HepG2 (cell line): Measurements from ENCODE around the gene DAB2IP. TPM values are rescaled to one million over a fixed set of nuclear protein-coding genes. Genes with fewer than 3 reads are reported as not detected.

Experiments used
- ARID5B ChIP-seq: IDR thresholded peaks from 2 replicates; pipeline ENCODE4 v1.4.0; 2020; ENCODE audit warnings: mild to moderate bottlenecking, missing genetic modification reagents
- DNMT3B ChIP-seq: conservative IDR thresholded peaks from 2 replicates; pipeline ENCODE4 v1.6.1; 2016; ENCODE audit warnings: missing biosample characterization, control low read depth
- GMEB2 ChIP-seq: IDR thresholded peaks from 2 replicates; pipeline ENCODE4 v1.6.1; 2016; ENCODE audit warnings: missing biosample characterization, missing genetic modification reagents, low read depth
- NFE2 ChIP-seq: sonication (generic); formaldehyde crosslinking; IDR thresholded peaks from 2 replicates; pipeline ENCODE4 v1.4.0; 2020; ENCODE audit warnings: missing genetic modification reagents
- REST ChIP-seq, 2 experiments: IDR thresholded peaks; 2 replicates each; pipeline ENCODE4 v1.6.1; 2011 to 2012; ENCODE audit warnings: low read length in 2 of 2, borderline replicate concordance in 1 of 2, low read depth in 1 of 2, mild to moderate bottlenecking in 1 of 2, moderate library complexity in 1 of 2
- SALL2 ChIP-seq: sonication (generic); formaldehyde crosslinking; IDR thresholded peaks from 2 replicates; pipeline ENCODE4 v1.8.1; 2023; ENCODE audit warnings: mild to moderate bottlenecking, missing genetic modification reagents, inconsistent platforms
- SMYD3 ChIP-seq: sonication (generic); formaldehyde crosslinking; IDR thresholded peaks from 2 replicates; pipeline ENCODE4 v1.8.1; 2023; ENCODE audit warnings: mild to moderate bottlenecking, missing genetic modification reagents
- SOX5 ChIP-seq: IDR thresholded peaks from 2 replicates; pipeline ENCODE4 v1.6.1; 2016; ENCODE audit warnings: borderline replicate concordance
- TEF ChIP-seq: sonication (generic); formaldehyde crosslinking; IDR thresholded peaks from 2 replicates; pipeline ENCODE4 v1.5.0; 2020; ENCODE audit warnings: missing genetic modification reagents
- THRA ChIP-seq: sonication (generic); formaldehyde crosslinking; IDR thresholded peaks from 2 replicates; pipeline ENCODE4 v1.4.0; 2020; ENCODE audit warnings: missing genetic modification reagents, borderline replicate concordance
- TRIM22 ChIP-seq: fragments of 450-650 bp; IDR thresholded peaks from 2 replicates; pipeline ENCODE4 v1.6.1; 2017
- ZFP82 ChIP-seq: sonication (generic); formaldehyde crosslinking; IDR thresholded peaks from 2 replicates; pipeline ENCODE4 v1.5.1; 2020; ENCODE audit warnings: mild to moderate bottlenecking, missing genetic modification reagents, borderline replicate concordance
- ZNF225 ChIP-seq: sonication (generic); formaldehyde crosslinking; IDR thresholded peaks from 2 replicates; pipeline ENCODE4 v1.4.0; 2020; ENCODE audit warnings: mild to moderate bottlenecking, missing genetic modification reagents
- polyA plus RNA-seq, 8 experiments: library from polyadenylated mRNA; depleted of rRNA in 3 of 8; stranded (reverse) in 7 of 8; unstranded in 1 of 8; fragments of >200 nt; fragmentation: Illumina TruSeq in 4 of 8; extraction: Trizol in 4 of 8; gene quantifications; 2 replicates each; pipeline versions ENCODE4 v1.2.1 to v1.2.3, GENCODE V29; 2011 to 2016; ENCODE audit warnings: low read depth in 4 of 8, missing spikeins in 1 of 8, mixed read lengths in 1 of 8; ENCODE audit not compliant: insufficient read depth in 1 of 8
- total RNA-seq, 5 experiments: library from RNA; depleted of rRNA; stranded (reverse); fragments of >200 nt; fragmentation: Illumina TruSeq; extraction: Trizol; gene quantifications; 2 replicates each; pipeline ENCODE4 v1.2.3, GENCODE V29; 2016; ENCODE audit warnings: low read depth in 1 of 5

The DAB2IP gene
- total and polyA plus RNA-seq, 2 of the 13 experiments (the other 11 are each of a cell fraction or from before 2014, with no cell fraction given) = 25.3 to 37.9 TPM

GRCh38 chr9:121743441-121744001 lies 92.1 kb downstream of the DAB2IP start (continued):
- TF ChIP-seq REST (IDR thresholded peaks at IDR 0.05; ENCODE audit: borderline replicate concordance in 1 of 2, low read depth in 1 of 2, low read length in 2 of 2) (0 out of 4 replicates have a peak, but pooled peaks of 1 of the 2 experiments have one; percentile 18), THRA (CRISPR knock-in tag) (0 out of 2 replicates have a peak, but pooled peaks have one; percentile 39), TEF (CRISPR knock-in tag) (no peak), ZFP82 (CRISPR knock-in tag) (no peak), SMYD3 (CRISPR knock-in tag) (no peak), SOX5 (CRISPR knock-in tag) (no peak), DNMT3B (no peak), TRIM22 (no peak), NFE2 (CRISPR knock-in tag) (no peak), GMEB2 (no peak), ZNF225 (no peak), ARID5B (CRISPR knock-in tag) (no peak), SALL2 (CRISPR knock-in tag) (no peak)
